ENCODE results near the gene MTMR3. TPM values are rescaled to one million over a fixed set of nuclear protein-coding genes. Genes with fewer than 3 reads are reported as not detected.
A peak's percentile ranks its signal among the peaks of the same experiment; 100 is the strongest.

The MTMR3 gene
- total RNA-seq, 4 donors from 2014 or later = 52.8 to 101 (median 69.1) TPM

DNA sequence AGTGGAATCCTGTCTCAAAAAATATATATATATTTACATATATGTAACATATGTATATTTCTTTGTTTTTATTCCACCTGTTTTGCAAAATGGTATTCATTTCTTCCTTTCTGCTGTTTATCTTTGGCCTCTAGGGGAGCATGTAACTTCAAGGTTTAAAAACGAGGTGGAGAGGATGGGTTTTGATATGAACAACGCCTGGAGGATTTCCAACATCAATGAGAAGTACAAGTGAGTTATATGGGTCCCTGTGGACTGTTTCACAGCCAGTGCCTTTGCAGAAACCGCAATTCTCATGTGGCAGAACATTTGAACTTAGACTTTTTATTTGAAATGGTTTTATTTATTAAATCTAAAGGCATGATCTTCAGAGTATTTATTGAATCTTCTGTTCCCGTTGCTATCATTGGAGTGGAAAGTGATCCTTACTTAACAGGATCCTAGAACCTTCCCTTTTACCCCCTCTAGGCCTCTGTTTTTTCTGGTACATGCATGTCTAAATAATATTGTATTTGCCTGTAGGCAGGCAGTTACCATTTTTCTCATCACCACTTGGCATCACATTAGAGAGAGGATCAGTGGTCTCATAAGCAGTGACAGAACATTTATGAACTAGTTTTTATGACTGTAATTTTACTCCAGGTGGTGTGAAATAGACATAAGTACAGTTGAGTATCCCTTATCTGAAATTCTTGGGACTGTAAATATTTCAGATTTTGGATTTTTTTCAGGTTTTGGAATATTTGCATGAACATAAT lies 115.8 kb downstream of the MTMR3 start:
- no peaks in the 10 kb centered on the region for H3K36me3 ChIP-seq
- 64 to 69% methylated on average over 4 of the region's 4 CpGs for WGBS, 2 donors
- no peaks in the 10 kb centered on the region for H3K9me3 ChIP-seq
- no peak for DNase-seq
- intact Hi-C loops (cut with DNase I) = no loop called here
- H3K4me1 ChIP-seq = peaks cover 7 to 9% of the 10 kb centered on the region in 2 donors
- no peak overlapping the region for H3K4me3 ChIP-seq (replicated peaks in 1 of 3)
- TF ChIP-seq POLR2A (IDR thresholded peaks at IDR 0.05) = no peak
- TF ChIP-seq, protein P1, sequence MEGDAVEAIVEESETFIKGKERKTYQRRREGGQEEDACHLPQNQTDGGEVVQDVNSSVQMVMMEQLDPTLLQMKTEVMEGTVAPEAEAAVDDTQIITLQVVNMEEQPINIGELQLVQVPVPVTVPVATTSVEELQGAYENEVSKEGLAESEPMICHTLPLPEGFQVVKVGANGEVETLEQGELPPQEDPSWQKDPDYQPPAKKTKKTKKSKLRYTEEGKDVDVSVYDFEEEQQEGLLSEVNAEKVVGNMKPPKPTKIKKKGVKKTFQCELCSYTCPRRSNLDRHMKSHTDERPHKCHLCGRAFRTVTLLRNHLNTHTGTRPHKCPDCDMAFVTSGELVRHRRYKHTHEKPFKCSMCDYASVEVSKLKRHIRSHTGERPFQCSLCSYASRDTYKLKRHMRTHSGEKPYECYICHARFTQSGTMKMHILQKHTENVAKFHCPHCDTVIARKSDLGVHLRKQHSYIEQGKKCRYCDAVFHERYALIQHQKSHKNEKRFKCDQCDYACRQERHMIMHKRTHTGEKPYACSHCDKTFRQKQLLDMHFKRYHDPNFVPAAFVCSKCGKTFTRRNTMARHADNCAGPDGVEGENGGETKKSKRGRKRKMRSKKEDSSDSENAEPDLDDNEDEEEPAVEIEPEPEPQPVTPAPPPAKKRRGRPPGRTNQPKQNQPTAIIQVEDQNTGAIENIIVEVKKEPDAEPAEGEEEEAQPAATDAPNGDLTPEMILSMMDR (IDR thresholded peaks at IDR 0.05) = no peak
- H3K27me3 ChIP-seq = no peaks in the 10 kb centered on the region
- no peak overlapping the region for H3K27ac ChIP-seq

DNA sequence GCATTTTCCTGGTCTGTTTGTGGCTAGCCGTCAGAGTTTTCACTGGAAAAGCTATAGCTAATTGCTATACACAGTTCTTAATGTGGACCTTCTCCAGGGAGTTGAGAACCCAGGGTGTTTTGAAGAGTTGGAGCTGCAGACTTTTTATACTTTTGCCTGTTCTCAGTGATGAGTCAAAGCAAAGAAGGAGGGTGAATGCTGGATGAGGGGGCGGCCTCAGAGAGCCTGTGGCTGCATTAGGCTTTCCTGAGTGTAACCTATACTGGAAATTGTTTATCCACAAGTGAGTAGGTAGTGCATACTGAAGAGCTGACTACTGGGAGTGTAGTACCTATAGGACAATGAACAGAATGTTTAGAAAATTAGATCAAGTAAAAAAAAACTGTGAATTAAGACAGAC lies 117.6 kb downstream of the MTMR3 start:
- Histone ChIP-seq H3K4me3 (replicated peaks in 1 of 3) (no peak overlapping the region), H3K4me1 (peaks cover 12 to 16% of the 10 kb centered on the region in 2 donors), H3K36me3 (no peaks in the 10 kb centered on the region), H3K27ac (no peak overlapping the region), H3K27me3 (no peaks in the 10 kb centered on the region), H3K9me3 (no peaks in the 10 kb centered on the region)
- TF ChIP-seq POLR2A (IDR thresholded peaks at IDR 0.05) = no peak
- TF ChIP-seq, protein P1 (IDR thresholded peaks at IDR 0.05) = no peak
- DNase-seq = no peak
- WGBS, 2 donors = 92 to 94% methylated on average over 2 of the region's 2 CpGs
- intact Hi-C loops (cut with DNase I) = loop anchor here (10.0 kb wide), 2 partner anchors 116 to 366 kb away; partner anchors contain the start of gene MTMR3

DNA sequence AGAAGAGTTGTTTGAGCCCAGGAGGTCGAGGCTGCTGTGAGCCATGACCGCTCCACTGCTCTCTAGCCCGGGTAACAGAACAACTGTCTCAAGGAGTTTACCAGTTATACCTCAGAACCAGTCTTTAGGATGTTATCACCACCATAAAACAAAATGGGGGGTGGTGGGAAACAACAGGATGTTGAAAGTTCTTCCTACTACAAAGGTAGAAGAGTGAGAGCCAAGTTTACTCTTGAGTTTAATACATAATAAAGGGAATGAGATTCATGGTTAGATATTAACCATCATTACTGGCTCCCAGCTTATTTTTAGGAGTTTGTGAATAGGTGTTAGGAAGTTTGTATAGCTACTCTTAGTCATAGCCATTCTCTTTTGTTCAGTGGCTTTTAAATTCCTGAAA lies 118.5 kb downstream of the MTMR3 start:
- Histone ChIP-seq H3K36me3 (no peaks in the 10 kb centered on the region), H3K9me3 (no peaks in the 10 kb centered on the region), H3K27ac (no peak overlapping the region), H3K27me3 (no peaks in the 10 kb centered on the region), H3K4me3 (replicated peaks in 1 of 3) (no peak overlapping the region), H3K4me1 (peaks cover 12 to 18% of the 10 kb centered on the region in 2 donors)
- no peak for TF ChIP-seq POLR2A (IDR thresholded peaks at IDR 0.05)
- TF ChIP-seq, protein P1 (IDR thresholded peaks at IDR 0.05) = no peak
- DNase-seq = no peak
- 93 to 97% methylated on average over 3 of the region's 3 CpGs for WGBS, 2 donors
- intact Hi-C loops (cut with DNase I) = loop anchor here (10.0 kb wide), 2 partner anchors 117 to 367 kb away; partner anchors contain the start of gene MTMR3

DNA sequence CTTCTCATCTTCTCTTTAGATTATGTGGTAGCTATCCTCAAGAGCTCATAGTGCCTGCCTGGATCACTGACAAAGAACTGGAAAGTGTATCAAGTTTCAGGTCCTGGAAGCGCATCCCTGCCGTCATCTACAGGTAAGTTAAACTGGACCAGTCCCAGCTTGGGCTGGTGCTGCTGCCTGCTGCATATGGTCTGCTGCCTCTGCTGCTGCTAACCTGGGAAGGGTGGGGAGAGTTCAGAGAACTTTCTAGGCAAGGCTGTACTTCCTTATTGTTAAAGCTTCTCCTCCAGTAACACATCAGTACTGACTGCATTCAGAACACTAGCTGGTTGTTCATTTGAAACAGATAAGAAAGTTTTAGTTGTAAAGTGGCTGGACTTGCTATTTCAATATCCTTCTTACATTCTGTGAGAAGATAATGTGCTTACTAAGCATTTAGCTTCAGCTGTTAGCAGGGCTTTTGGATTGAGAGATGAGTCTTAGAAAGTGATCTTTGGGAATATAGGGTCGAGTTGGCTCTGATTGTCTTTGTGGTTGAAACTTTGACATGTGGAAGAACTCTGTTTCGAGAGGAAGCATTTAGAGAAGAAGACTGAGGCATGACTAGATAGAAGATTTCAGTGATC lies 120.0 kb downstream of the MTMR3 start:
- no peak for TF ChIP-seq POLR2A (IDR thresholded peaks at IDR 0.05)
- TF ChIP-seq, protein P1 (IDR thresholded peaks at IDR 0.05) = no peak
- Histone ChIP-seq H3K4me1 (peaks cover 12 to 18% of the 10 kb centered on the region in 2 donors), H3K4me3 (replicated peaks in 1 of 3) (no peak overlapping the region), H3K9me3 (no peaks in the 10 kb centered on the region), H3K27ac (no peak overlapping the region), H3K27me3 (no peaks in the 10 kb centered on the region), H3K36me3 (peaks cover 7 to 9% of the 10 kb centered on the region in 2 donors)
- intact Hi-C loops (cut with DNase I) = loop anchor here (10.0 kb wide), 2 partner anchors 118 to 368 kb away; partner anchors contain the start of gene MTMR3
- 86 to 90% methylated on average over 4 of the region's 4 CpGs for WGBS, 2 donors
- DNase-seq = no peak

DNA sequence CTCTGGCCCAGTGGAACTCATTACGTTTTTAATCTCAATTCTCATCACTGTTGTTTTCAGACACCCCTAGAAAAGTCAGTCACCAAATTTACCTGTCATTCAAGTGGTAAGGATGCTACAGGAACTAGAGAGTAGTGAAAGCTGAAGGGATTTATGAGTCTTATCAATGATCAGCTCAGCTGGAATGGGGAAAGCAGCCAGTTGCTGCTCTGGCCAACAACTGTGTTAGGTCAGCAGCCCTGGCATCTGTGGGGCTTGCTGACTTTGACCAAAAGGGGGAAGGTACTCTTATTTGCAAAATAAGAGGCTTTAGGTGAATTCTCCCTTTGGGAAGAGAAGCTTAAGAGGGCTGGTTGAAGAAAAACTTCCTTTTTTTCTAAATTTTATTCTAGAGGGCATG lies 121.1 kb downstream of the MTMR3 start:
- intact Hi-C loops (cut with DNase I) = loop anchor here (10.0 kb wide), 2 partner anchors 119 to 369 kb away; partner anchors contain the start of gene MTMR3
- peaks cover 12 to 18% of the 10 kb centered on the region in 2 donors for H3K4me1 ChIP-seq
- DNase-seq = no peak
- H3K36me3 ChIP-seq = peaks cover 12 to 14% of the 10 kb centered on the region in 2 donors
- 59 to 62% methylated on average over 1 of the region's 1 CpG for WGBS, 2 donors
- no peaks in the 10 kb centered on the region for H3K9me3 ChIP-seq
- TF ChIP-seq, protein P1 (IDR thresholded peaks at IDR 0.05) = no peak
- no peak for TF ChIP-seq POLR2A (IDR thresholded peaks at IDR 0.05)
- H3K27ac ChIP-seq = peak overlapping the region in 1 of 3 donors; percentile 45
- H3K27me3 ChIP-seq = no peaks in the 10 kb centered on the region
- H3K4me3 ChIP-seq (replicated peaks in 1 of 3) = no peak overlapping the region
